CD4-positive, alpha-beta T cell treated with Interleukin-1 beta for 1 hour (primary cell): ENCODE data around the gene NTN3.

Source experiments
- DNase-seq, 2 donors: peaks; one replicate each; pipeline ENCODE4 v3.0.0-alpha.2; 2020 to 2022

The NTN3 gene

DNA sequence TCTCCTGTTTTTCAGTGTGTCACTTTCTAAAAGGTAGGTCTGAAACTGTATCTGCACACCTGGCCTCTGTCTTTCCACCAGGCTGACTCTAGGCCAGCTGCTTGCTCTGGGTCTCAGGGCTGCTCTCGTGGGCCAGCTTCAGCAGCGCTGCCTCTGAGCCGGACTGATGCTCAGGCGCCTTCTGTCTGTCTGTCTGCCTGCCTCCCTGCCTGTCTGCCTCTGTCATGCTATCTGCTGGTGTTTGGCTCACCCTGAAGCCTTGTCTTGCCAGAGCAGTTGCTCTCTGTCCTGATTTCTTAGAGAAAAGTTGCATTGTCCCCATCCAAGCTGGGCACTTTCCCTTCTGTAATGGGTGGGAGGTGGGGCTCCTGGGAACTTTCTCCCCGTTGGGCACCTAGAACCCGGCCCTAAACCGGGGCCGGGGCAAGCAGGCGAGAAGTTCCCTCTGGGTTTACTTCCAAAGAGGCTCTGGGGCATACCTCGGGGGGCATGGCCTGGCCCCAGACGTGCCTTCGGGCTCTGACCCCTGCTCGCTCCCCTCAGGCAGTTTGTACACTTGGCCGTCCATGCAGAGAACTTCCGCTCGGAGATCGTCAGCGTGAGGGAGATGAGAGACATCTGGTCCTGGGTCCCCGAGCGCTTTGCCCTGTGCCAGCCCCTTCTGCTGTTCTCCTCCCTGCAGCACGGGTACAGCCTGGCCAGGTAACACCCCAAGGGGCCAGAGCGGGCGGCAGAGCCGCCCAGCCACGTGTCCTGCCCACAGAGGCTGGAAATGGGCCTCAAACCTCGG, 26.8 kb downstream of the NTN3 start:
- no peak for DNase-seq

DNA sequence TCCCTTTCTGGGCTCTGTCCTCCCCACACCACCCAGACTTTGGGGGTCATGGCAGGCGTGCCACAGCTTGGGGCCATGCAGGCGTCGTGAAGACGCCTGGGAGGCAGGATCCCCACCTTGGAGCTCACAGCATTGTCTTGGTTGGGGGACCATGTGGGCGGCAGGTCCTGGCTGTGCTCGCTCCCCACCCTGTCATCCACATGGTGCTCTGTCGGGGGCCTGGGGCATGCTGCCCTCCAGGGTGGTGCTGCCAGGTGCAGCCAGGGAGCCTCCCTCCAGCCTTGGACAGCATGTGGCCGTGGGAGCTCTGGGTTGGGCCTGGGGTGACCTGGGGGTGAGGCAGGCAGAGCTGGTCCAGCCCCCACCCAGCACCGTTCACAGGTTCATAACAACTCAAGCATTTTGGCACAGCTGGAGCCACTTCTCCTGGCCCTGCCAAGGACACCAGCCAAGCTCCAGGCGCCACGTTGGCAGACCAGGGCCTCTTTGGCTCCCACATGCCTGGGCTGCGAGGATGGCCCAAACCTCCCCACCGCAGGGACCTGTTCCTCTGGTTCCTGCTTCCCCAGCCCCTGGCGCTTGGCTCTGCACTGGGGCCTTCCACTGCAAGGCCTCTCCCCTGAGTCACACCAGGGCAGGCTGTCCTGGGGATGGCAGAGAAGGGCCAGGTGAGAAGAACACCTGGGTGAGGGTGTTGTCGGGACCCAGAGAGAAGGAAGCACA, 27.6 kb downstream of the NTN3 start:
- no peak for DNase-seq

DNA sequence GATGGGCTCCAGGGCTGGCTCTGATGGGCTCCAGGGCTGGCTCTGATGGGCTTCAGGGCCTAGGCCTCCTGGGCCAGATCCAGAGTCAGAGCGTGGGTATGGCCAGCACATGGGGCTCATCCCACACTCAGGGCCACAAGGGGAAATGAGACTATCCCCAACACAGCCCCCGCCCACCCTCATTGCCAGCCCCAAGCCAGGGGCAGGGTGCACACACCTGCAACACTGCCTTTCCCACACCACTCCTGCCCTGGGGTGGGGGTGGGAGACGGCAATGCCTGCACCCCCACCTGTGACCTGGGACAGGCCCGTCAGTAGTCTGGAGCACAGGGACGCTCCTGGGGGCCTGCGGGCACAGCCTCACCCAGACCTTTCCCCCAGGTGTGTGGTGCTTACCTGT, 28.4 kb downstream of the NTN3 start:
- no peak for DNase-seq

DNA sequence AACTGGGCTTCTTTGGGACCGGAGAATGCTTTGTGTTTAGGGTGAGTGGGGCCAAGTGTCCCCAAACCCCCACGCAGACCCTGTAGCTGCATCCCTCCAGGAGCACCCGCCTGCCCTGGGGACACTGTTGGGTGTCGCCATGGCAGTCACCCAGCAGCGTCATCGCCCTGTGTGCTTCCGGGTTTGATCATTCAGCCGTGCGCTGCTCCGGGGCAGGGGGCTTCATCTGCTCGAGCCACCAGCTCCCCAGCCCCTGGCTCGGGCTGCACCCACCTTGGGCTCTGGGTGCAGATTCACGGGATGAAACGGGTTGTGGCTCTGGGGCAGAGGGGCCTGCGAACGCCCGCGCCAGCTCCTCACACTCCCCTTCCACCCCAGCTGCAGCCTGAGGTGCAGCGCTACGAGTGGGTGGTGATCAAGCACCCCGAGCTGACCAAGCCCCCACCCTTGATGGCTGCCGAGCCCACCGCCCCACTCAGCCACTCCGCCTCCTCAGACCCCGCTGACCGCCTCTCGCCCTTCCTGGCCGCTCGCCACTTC, 28.9 kb downstream of the NTN3 start:
- no peak for DNase-seq

DNA sequence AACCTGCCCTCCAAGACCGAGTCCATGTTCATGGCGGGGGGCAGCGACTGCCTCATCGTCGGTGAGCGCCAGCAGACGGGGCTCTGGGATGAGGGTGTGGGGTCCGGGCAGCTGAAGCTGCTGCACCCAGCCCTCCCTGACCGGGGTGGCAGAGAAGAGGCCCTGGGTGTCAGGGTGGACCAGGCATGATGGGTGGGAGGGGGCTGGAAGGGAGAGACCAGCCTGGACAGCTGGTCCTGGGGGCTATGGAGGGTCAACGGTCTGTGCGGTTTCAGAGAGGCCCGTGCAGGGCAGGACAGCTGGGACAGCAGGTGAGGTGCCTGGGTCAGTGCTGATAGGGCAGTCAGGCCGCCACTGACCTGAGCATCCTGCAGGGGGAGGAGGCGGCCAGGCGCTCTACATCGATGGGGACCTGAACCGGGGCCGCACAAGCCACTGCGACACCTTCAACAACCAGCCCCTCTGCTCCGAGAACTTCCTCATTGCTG, 29.4 kb downstream of the NTN3 start:
- no peak for DNase-seq

DNA sequence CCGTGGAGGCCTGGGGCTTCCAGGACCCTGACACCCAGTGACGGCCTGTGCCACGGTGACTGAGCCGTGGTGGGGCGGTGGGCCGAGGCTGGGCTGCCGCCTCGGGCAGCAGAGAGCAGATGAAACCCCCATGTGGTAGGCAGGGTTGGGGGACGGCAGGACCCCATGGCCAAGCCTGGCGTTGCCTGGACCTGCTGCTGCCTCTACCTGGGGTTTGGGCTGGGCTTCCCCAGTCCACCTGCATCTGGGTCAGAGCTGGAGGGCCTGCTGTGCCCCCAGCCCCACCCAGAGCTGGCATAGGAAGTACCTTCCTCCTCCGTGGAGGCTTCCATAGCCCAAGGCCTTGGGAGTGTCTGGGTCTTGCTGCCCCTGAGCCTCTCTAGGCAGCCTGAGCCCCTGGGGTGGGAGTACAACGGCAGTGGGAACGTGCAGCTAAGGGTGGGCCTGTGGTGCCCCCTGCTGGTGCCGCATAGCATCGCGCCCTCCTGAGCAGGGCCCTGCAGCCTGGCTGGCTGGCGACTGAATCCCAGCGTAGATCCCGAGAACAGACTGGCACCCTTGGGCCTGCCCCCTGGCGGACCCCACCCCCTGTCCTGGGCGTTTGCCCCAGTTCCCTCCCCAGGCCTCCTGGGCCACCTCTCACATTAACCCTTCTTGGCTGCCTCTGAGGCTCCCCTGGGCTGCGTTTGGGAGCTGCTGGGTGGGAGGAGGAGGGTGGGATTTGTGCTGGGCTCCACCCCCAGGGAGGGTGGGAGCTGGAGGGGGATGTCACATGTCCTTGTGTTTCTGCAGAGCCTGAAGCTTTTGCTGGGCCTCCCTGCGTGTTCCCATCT, 30.0 kb downstream of the NTN3 start:
- DNase-seq: peak; percentile 79 to 80

DNA sequence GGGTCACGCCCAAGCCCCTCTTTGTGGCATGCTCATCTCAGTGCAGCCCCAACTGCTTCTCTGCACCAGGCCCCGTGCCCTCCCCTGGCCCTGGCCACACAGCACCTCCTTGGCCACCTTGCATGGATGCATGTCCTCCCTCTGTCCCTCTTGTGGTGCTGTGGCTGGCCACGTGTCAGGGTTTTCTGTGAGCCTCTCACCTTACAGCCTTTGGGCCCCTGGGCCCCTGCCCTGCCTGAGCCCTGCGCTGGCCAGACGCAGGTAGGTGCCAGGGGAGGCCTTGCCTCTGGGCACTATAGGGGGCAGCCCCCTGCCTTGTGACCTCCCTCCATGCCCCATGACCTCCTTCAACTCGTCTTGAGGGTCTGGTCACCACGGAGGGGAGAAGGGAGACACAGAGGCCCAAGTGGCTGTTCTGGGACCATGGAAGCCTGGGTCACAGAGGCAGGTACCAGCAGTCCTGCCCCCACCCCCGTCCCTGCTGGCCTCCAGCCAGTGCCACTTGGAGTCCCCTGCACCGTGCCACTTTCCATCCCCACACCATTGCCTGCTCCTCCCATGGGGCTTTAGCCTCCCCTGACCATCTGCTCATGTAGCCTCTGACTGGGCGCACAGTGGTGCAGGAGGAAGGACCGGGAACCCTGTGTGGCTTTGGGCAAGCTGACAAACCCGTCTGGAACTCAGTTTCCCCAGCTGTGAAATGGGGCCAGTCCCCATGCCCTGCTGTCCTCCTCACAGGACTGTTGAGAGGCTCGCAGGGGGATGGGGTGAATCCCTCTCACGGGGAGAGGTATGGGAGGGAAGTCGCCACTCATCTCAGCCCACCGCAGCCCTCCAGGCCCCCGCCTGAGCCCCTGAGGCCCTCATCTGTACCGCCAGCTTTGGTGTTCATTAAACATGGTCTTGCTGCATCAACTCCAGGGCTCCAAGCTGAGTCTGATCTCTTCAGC, 31.1 kb downstream of the NTN3 start:
- DNase-seq: no peak

DNA sequence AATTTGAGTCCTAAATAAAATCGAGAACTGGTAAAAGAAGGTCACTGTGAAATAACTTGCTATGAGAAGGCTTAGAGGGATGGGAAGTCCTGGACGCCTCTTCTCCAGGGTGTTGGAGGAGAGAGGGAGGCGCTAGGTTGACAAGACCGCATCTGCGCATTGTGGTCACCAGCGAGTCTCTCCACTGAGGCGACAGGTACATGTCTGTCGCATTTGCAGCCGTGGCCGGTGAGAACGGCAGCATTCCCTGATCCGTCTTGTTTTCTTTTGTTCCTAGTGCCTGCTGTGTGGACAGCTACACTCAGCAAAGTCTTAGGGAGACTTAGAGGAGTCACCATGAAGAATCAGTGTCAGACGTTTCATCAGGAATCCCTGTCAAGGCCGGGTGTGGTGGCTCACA, 34.6 kb downstream of the NTN3 start:
- no peak for DNase-seq

DNA sequence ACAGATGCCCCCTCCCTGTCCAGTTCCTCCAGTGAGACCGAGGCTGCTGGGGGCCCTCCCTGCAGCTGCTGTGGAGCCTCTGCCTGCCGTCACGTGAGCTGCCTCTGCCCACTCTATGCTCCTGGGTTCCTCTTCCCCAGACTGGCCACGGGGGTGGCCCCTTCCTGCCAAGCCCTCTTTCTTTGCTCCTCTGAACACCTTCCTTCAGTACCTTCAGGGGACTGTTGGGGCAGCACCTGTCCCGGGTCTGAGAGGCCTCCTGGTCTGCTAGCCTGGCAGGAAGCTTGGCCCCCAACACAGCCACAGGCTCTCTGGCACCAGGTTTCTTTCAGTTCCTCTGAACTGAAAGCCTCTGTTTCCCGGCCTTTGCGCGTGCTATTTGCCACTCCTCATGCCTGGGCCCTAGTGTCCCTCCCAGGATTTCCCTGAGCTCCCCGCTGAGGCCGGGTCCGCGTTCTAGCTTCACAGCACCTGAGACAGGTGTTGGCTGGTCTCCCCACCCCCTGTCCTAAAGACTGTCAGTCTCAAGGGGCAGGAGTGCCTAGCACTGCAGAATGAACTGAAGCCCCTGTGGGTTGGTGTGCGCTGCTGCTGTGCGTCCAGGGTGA, 36.1 kb downstream of the NTN3 start:
- peak in 1 of 2 donors; percentile 68 for DNase-seq

DNA sequence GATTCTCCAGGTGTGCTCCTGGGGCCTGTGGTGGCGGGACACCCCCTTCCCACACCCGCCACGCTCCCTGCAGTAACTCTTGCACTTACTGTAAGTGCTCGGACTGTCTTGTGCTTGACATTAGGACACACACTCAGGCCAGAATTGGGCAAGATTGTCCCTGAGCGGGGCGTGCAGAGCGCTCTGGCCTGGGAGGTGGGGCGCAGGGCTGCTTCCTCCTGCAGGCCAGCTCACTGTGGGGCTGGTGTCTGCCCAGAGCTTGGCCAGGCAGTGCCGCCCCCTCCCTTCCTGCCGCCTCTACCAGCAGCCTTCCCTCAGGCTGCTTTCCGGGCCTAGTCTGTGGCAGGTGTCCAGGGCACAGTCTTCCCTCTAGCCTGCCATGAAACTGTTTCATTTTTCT, 36.6 kb downstream of the NTN3 start:
- peak in 1 of 2 donors; percentile 54 for DNase-seq

DNA sequence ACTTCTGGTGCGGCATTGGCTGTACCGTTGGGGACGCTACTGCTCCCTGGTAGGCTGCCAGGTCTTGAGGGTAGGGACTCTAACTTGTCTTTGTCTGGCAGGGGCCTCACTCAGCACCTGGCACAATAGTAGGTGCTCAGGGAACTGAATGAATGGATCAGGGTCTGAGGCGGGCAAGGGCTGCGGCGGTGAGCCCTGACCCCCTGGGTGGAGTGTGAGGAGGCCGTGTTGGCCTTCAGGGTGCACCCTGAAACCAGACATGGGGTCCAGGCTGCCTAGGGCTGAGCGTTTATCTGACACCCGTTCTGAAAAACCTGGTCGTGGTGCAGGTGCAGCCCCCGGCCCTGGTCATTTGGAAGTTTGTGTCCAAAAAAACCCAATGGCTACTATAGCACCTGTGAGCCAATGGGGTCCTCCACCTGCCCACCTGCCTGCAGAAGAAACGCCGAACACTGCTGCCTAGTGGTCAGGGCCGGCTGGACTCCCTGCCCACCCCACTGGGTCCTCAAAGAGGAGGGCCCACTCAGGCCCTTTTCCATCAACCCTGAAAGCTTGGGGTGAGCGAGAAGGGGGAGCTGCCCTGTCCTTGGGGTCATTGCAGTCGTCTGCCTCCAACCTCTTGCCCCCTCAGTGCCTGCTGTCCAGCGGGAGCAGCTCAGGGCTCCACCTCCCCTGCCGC, 37.8 kb downstream of the NTN3 start:
- no peak for DNase-seq

DNA sequence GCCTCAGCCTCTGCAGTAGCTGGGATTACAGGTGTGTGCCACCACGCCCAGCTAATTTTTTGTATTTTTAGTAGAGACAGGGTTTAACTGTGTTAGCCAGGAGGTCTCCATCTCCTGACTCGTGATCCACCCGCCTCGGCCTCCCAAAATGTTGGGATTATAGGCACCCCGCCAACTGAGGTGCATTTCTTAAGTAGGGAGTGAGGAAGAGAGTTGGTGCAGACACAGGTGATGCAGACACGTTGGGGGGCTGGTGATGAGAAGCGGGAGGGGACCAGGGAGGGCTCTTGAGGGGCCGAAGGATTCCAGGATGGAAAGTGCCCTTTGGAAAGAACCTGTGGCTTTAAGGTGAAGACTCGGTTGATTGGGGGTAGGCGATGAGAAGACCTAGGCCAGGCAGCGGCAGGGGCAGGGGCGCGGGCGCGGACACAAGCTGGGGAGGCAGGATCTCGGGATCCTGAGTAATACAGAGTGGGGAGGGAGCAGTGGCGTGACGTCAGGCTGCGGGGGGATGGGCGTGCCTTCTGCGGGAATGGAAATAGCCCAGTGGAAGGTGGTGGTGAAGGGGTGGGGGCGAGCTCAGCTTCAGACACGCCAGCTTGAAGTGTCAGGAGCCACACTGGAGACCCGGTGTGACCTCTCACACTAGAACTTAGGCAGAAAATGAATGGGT, 40.2 kb downstream of the NTN3 start:
- DNase-seq: no peak

DNA sequence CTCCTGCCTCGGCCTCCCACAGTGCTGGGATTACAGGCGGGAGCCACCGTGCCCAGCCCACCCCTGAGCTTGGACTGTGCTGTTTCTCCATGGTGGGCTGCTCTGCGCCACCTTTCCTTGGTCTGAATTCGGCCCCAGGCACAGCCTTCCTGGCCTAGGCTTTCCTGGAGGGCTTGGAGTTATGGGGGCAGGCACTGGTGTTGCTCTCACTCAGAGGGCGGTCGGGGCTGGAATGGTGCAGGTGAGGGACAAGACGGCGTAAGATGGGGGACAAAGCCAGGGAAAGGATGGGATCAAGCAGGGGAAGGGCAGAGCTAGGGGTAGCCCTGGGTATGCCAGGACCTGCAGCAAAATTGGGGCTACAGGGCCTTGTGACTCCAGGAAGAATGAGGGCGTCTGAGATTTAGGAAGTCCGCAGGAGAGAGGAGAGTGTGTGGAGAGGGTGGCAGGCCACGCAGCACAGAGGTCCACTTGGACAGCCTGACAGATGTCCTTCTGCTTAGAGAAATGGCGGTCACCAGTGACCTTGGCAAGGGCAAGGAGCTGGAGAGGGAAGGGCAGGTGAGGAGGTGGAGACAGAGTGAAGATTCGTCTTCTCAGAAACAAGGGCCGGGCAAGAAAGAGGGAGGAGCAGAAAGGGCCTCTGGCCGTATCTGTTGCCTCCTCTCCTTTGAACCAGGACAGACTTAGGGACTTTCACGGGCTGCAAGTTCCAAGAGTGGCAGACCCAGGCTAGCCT, 41.1 kb downstream of the NTN3 start:
- DNase-seq: no peak

DNA sequence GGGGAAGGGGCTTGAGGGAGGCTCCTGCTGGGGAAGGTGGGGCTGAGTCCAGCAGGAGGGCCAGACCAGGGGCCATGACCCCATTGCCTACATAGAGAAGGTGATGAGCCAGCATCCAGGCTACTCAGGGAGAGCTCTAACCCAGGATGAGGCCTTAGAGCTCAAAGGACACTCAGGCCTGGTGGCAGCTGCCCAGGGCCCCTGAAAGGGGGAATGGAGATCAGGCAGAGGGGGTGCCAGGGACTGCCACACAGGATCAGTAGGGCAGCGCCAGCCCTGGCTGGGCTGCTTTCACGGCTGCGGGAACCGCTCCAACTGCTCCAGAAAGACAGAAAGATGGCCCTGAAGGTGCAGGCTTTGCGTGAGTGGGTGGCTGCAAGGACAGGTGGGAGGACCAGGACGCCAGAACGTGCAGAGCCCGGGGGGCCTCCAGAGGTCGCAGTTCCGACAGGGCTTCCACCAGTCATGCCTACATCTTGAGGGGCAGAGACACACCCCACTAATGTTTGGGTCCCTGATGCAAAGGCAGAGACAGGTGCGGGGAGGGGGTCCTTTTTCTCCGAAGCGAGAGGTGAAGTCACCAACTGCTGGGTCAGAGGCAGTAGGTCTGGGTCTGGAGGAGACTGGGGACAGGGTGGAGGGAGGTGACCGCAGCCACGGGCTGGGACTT, 41.8 kb downstream of the NTN3 start:
- peak; percentile 38 for DNase-seq

DNA sequence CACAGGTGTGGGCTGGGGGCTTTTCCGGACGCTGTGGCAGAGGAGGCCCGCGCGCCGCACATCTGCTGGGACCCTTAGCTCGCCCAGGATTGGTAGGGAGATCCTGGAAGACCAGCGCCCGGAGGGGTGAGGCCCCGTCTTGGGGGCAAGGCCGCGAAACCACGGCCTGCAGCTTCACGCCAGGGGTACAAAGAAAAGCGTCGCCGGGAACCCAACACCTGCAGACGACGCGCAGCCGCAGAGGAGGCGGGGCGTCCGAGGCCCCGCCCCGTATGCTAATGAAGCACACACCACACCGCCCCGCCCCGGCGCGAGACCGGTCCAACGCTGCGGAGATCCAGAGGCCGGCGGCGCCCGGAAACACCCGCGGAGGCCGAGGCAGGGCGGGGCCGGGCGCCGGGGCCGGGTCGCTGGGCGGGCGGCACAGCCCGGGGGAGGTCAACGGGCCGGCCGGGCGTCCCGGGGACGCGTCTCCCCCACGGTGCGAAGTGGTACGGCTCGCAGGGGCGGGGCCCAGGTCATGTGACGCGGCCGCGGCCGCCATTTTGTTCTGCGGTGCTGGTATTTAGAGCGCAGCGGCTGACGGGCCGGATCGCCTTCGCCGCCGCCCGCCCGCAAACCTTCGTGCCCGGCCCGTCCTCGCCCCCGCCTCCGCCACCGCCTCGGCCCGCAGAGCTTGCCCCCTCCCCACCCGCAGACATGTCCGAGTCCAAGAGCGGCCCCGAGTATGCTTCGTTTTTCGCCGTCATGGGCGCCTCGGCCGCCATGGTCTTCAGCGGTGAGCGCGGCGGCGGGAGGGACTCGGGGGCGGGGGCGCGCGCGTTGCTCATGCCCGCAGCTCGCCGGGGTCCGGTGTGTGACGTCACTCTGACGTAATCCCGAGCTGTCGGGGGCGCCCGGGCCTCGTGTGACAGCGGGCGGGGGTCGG, 42.6 kb downstream of the NTN3 start, which contains the start of gene ATP6V0C:
TSS of gene ATP6V0C (plus strand) at position 548 of the 928 bp plus-strand sequence. CDS start at position 700, 152 bp downstream.
- DNase-seq: peak; percentile 94

DNA sequence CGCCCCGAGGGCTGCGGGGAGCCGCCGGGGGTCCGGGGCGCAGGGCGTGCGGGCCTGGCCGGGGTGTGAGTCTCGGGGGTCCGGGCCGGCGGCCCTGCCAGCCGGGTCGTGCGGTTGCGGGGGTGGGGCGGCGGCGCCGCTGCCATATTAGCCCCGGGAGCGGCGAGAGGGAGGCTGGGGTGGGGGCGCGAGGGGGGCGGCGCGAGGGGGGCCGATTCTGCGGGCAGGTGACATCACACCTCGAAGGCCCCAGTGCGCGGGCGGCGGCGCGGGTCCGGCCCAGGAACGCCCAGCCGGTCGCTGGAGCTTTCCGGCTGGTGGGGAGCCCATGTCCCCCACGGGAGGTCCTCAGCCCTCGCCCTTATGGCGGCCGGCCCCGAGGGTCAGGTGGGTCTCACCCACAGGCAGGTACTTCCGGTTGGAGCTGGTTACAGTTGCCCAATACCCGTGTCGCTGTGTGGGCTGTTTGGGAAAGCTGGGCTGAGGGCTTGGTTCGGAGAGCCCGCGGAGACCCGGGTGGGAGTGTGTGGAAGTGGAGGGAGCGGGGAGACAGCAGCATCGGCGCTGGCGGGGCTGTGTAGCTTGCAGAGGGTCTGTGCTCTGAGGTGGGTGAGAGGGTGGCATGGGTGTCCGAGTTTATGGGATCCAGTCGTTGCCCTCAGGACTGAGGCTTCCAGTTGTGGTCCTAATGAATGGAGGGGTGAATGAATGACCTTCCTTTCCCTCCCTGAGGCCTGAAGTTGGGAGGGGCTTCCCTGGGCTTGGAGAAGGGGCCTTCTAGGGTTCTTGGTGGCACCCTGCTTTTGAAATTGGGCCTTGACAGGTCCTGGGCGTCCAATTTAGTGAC, 43.5 kb downstream of the NTN3 start:
- peak; percentile 54 to 56 for DNase-seq
